HFF-Myc (cell line): ENCODE results near the gene GPD1L.

Source experiments
- DNase-seq: peaks from one replicate; pipeline ENCODE4 v3.0.0-alpha.2; 2011; ENCODE audit warnings: low read depth; ENCODE audit errors: extremely low read depth
- H3K4me3 ChIP-seq: replicated peaks from 2 replicates; pipeline ENCODE4 v1.5.1; 2011; ENCODE audit warnings: low read depth, mild to moderate bottlenecking, control low read depth, low read length
- CTCF ChIP-seq: IDR thresholded peaks from 2 replicates; pipeline ENCODE4 v1.5.1; 2012; ENCODE audit warnings: mild to moderate bottlenecking, low read depth, low read length, control low read depth; ENCODE audit errors: missing control alignments

GPD1L gene

GRCh38 chr3:32208447-32208846 is 102.0 kb downstream of the GPD1L start:
- DNase-seq, result no peak
- H3K4me3 ChIP-seq, result no peak overlapping the region
- TF ChIP-seq CTCF, result no peak

GRCh38 chr3:32215185-32215584 is 108.8 kb downstream of the GPD1L start:
- H3K4me3 ChIP-seq, result no peak overlapping the region
- TF ChIP-seq CTCF, result no peak
- DNase-seq, result no peak

GRCh38 chr3:32216172-32216783 is 109.9 kb downstream of the GPD1L start:
- TF ChIP-seq CTCF, result no peak
- H3K4me3 ChIP-seq, result no peak overlapping the region
- DNase-seq, result no peak

- TF ChIP-seq CTCF, result no peak
- no peak overlapping the region for H3K4me3 ChIP-seq
Measured at GRCh38 chr3:32217339-32217738, 110.9 kb downstream of the GPD1L start.

More at GRCh38 chr3:32217339-32217738, 110.9 kb downstream of the GPD1L start:
- no peak for DNase-seq
